ENCODE results near the gene MORN5.

DNA sequence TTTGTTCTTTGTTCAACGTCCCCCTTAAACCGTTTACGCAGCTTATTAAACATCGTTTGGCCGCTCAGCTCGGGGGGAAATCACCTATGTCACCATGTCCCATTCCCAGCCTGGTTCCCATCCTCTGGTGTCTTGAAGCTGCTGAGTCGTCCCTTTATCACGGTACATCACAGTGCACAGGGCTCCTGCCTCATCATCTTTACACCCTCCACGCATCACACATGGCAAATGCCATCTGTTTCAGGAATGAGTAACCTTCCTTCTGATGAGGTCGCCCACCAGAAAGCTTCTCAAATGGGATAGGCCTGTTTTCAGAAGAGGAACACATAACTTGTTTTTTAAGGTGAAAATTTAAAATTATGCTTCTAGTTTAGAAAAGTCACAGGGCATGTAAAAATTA is 77.0 kb downstream of the MORN5 start:
- TF ChIP-seq POLR2AphosphoS5 (IDR thresholded peaks at IDR 0.05; ENCODE audit: low read depth) (no peak), EZH2phosphoT487 (IDR thresholded peaks at IDR 0.05; ENCODE audit: unreplicated experiment) (no peak), EZH2 (IDR thresholded peaks at IDR 0.05; ENCODE audit: low read depth, unreplicated experiment) (no peak), ZNF331 (CRISPR knock-in tag; IDR thresholded peaks at IDR 0.05; ENCODE audit: low read depth) (no peak), CREB1 (CRISPR knock-in tag; IDR thresholded peaks at IDR 0.05; ENCODE audit: low read depth) (no peak), STAT1 (IDR thresholded peaks at IDR 0.05; ENCODE audit: unreplicated experiment) (no peak), JUNB (IDR thresholded peaks at IDR 0.05; ENCODE audit: unreplicated experiment) (no peak)
- TF ChIP-seq, protein P1, sequence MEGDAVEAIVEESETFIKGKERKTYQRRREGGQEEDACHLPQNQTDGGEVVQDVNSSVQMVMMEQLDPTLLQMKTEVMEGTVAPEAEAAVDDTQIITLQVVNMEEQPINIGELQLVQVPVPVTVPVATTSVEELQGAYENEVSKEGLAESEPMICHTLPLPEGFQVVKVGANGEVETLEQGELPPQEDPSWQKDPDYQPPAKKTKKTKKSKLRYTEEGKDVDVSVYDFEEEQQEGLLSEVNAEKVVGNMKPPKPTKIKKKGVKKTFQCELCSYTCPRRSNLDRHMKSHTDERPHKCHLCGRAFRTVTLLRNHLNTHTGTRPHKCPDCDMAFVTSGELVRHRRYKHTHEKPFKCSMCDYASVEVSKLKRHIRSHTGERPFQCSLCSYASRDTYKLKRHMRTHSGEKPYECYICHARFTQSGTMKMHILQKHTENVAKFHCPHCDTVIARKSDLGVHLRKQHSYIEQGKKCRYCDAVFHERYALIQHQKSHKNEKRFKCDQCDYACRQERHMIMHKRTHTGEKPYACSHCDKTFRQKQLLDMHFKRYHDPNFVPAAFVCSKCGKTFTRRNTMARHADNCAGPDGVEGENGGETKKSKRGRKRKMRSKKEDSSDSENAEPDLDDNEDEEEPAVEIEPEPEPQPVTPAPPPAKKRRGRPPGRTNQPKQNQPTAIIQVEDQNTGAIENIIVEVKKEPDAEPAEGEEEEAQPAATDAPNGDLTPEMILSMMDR (conservative IDR thresholded peaks at IDR 0.05; ENCODE audit: low read depth in 2 of 2): no peak
- TF ChIP-seq, protein P2, sequence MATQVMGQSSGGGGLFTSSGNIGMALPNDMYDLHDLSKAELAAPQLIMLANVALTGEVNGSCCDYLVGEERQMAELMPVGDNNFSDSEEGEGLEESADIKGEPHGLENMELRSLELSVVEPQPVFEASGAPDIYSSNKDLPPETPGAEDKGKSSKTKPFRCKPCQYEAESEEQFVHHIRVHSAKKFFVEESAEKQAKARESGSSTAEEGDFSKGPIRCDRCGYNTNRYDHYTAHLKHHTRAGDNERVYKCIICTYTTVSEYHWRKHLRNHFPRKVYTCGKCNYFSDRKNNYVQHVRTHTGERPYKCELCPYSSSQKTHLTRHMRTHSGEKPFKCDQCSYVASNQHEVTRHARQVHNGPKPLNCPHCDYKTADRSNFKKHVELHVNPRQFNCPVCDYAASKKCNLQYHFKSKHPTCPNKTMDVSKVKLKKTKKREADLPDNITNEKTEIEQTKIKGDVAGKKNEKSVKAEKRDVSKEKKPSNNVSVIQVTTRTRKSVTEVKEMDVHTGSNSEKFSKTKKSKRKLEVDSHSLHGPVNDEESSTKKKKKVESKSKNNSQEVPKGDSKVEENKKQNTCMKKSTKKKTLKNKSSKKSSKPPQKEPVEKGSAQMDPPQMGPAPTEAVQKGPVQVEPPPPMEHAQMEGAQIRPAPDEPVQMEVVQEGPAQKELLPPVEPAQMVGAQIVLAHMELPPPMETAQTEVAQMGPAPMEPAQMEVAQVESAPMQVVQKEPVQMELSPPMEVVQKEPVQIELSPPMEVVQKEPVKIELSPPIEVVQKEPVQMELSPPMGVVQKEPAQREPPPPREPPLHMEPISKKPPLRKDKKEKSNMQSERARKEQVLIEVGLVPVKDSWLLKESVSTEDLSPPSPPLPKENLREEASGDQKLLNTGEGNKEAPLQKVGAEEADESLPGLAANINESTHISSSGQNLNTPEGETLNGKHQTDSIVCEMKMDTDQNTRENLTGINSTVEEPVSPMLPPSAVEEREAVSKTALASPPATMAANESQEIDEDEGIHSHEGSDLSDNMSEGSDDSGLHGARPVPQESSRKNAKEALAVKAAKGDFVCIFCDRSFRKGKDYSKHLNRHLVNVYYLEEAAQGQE (IDR thresholded peaks at IDR 0.05; ENCODE audit: unreplicated experiment): no peak
- TF ChIP-seq, protein P3, sequence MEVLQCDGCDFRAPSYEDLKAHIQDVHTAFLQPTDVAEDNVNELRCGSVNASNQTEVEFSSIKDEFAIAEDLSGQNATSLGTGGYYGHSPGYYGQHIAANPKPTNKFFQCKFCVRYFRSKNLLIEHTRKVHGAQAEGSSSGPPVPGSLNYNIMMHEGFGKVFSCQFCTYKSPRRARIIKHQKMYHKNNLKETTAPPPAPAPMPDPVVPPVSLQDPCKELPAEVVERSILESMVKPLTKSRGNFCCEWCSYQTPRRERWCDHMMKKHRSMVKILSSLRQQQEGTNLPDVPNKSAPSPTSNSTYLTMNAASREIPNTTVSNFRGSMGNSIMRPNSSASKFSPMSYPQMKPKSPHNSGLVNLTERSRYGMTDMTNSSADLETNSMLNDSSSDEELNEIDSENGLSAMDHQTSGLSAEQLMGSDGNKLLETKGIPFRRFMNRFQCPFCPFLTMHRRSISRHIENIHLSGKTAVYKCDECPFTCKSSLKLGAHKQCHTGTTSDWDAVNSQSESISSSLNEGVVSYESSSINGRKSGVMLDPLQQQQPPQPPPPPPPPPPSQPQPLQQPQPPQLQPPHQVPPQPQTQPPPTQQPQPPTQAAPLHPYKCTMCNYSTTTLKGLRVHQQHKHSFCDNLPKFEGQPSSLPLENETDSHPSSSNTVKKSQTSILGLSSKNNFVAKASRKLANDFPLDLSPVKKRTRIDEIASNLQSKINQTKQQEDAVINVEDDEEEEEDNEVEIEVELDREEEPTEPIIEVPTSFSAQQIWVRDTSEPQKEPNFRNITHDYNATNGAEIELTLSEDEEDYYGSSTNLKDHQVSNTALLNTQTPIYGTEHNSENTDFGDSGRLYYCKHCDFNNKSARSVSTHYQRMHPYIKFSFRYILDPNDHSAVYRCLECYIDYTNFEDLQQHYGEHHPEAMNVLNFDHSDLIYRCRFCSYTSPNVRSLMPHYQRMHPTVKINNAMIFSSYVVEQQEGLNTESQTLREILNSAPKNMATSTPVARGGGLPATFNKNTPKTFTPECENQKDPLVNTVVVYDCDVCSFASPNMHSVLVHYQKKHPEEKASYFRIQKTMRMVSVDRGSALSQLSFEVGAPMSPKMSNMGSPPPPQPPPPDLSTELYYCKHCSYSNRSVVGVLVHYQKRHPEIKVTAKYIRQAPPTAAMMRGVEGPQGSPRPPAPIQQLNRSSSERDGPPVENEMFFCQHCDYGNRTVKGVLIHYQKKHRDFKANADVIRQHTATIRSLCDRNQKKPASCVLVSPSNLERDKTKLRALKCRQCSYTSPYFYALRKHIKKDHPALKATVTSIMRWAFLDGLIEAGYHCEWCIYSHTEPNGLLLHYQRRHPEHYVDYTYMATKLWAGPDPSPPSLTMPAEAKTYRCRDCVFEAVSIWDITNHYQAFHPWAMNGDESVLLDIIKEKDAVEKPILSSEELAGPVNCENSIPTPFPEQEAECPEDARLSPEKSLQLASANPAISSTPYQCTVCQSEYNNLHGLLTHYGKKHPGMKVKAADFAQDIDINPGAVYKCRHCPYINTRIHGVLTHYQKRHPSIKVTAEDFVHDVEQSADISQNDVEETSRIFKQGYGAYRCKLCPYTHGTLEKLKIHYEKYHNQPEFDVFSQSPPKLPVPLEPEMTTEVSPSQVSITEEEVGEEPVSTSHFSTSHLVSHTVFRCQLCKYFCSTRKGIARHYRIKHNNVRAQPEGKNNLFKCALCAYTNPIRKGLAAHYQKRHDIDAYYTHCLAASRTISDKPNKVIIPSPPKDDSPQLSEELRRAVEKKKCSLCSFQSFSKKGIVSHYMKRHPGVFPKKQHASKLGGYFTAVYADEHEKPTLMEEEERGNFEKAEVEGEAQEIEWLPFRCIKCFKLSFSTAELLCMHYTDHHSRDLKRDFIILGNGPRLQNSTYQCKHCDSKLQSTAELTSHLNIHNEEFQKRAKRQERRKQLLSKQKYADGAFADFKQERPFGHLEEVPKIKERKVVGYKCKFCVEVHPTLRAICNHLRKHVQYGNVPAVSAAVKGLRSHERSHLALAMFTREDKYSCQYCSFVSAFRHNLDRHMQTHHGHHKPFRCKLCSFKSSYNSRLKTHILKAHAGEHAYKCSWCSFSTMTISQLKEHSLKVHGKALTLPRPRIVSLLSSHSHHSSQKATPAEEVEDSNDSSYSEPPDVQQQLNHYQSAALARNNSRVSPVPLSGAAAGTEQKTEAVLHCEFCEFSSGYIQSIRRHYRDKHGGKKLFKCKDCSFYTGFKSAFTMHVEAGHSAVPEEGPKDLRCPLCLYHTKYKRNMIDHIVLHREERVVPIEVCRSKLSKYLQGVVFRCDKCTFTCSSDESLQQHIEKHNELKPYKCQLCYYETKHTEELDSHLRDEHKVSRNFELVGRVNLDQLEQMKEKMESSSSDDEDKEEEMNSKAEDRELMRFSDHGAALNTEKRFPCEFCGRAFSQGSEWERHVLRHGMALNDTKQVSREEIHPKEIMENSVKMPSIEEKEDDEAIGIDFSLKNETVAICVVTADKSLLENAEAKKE (CRISPR knock-in tag; IDR thresholded peaks at IDR 0.05): no peak
